Hepatocyte (in vitro differentiated cells): ENCODE results near the gene SLC20A1.

ENCODE experiments used
- CTCF ChIP-seq: fragments of 200-600 bp; sonication (generic); IDR thresholded peaks from 2 replicates; pipeline ENCODE4 v1.5.1; 2016; ENCODE audit warnings: antibody characterized with exemption, mild to moderate bottlenecking; ENCODE audit not compliant: poor library complexity
- EZH2 ChIP-seq: fragments of 200-600 bp; sonication (generic); IDR thresholded peaks from 2 replicates; pipeline ENCODE4 v1.6.1; 2016; ENCODE audit warnings: antibody characterized with exemption, mild to moderate bottlenecking, borderline replicate concordance
- EZH2phosphoT487 ChIP-seq: fragments of 200-600 bp; sonication (generic); IDR thresholded peaks from one replicate; pipeline ENCODE4 v1.6.1; 2018; ENCODE audit warnings: antibody characterized with exemption, mild to moderate bottlenecking, low read depth, moderate library complexity; ENCODE audit not compliant: unreplicated experiment, severe bottlenecking

- no peak for TF ChIP-seq EZH2
- no peak for TF ChIP-seq CTCF
- TF ChIP-seq EZH2phosphoT487: no peak
These were observed 37.9 kb upstream of the SLC20A1 start for GRCh38 chr2:112607680-112608438.
